Superior temporal gyrus (tissue), 1 donor: ENCODE measurements around the gene ZNF224.
"Not testable (repeated sequence)": the region's sequence is repeated elsewhere in the genome, so short reads cannot be mapped to it uniquely, and the experiment has no call there.

Experiments
- DNase-seq: peaks from one replicate; pipeline ENCODE4 v3.0.0-alpha.2; 2016; ENCODE audit errors: extremely low spot score

ZNF224 gene

DNA sequence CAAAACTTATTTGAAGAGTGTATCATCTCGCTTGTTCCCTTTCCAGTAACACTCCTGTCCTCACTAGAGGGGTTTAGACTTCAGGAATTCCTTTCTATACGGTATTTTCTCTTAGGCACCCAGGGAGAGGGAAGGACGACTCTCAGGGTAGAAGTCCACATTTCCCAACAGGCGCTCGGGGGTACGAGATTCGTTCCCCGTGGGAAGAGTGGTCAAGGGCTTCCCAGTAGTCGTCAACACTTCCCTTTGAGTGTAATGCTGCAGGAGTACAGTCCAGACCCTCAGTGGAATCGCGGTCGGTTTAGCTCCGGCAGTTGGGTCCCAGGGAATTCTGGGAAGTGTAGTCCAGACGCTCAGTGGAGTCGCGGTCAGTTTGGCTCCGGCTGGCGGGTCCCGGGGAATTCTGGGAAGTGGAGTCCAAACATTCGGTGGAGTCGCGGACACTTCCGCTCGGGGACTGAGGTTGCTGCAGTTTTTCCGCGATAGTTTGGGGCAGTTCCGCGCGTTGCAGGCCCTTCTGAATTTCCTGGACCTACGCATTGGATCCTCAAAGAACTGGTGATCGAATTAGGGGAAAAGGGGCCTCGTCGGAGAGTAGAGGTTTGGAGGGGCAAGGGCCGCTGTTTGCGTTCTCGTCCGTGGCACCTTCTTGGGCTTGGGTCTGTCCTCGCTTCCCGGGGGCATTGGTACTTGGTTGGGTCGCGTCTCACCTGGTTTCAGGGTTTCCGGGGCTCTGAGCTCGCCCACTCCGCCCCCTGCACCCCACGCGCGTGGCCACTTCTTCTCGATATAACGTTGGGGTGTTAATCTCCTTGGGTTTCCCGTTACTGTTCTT lies at the start of gene ZNF224:
Gene ZNF224, plus strand, starts transcription at position 431 of the 835 bp plus-strand sequence. CDS start 3,513 bp downstream, outside the sequence.
- DNase-seq = peak; percentile 98

GRCh38 chr19:44050740-44051649 lies 43.2 kb upstream of the ZNF224 start:
- no peak for DNase-seq

- DNase-seq = peak; percentile 100
Measured at GRCh38 chr19:44051650-44052402, 42.3 kb upstream of the ZNF224 start, which contains the start of gene ZNF223. Gene ZNF223, plus strand, starts transcription at chr19:44052036. Its CDS starts 3,141 bp downstream, at chr19:44055177.

GRCh38 chr19:44055870-44056269 lies 38.3 kb upstream of the ZNF224 start:
- no peak for DNase-seq

DNA sequence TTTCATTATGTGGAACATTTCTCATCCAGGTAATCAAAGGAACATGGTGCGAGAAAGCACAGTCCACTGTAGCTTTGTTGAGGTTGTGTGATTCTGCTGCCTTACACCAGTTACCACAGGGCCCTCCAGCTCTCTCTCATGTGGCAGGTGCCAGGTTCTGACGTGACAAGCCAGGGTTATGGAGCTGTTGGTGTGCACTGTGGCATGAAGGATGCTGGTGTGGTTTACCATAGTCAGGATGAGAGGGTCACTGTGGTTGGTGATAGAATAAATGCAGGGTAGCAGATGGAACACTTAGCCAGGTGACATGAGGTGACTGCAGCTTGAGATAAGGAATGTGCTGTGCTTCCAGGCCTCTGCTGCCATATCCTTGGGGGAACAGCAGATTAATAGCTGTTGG lies 34.9 kb upstream of the ZNF224 start:
- DNase-seq = no peak

DNA sequence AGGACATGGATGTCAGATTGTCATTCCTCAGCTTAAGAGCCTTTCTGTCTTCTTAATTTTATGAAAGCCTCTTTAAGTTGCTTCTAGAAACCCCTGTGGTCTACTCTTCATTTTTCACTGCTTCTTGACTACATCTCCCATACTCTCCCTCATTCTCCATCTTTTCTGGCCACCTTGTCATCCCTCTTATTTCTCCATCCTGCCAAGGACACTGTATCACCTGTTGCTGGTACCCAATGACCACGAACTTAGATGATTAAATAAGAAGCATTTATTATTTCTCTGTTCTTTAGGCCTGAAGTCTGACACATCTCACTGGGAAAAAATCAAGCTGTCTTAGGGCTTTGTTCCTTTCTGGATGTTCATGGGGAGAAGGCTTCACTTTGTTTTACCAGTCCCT lies 33.1 kb upstream of the ZNF224 start:
- DNase-seq = no peak

DNA sequence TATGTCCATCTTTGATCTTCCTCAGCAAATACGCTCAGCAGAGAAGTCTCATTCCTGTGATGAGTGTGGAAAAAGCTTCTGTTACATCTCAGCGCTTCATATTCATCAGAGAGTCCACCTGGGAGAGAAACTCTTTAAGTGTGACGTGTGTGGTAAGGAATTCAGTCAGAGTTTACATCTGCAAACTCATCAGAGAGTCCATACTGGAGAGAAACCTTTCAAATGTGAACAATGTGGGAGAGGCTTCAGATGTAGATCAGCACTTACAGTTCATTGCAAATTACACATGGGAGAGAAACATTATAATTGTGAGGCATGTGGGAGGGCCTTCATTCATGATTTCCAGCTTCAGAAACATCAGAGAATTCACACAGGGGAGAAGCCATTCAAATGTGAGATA lies 27.9 kb upstream of the ZNF224 start:
- DNase-seq = no peak

GRCh38 chr19:44069415-44069814 lies 24.7 kb upstream of the ZNF224 start:
- no peak for DNase-seq

DNA sequence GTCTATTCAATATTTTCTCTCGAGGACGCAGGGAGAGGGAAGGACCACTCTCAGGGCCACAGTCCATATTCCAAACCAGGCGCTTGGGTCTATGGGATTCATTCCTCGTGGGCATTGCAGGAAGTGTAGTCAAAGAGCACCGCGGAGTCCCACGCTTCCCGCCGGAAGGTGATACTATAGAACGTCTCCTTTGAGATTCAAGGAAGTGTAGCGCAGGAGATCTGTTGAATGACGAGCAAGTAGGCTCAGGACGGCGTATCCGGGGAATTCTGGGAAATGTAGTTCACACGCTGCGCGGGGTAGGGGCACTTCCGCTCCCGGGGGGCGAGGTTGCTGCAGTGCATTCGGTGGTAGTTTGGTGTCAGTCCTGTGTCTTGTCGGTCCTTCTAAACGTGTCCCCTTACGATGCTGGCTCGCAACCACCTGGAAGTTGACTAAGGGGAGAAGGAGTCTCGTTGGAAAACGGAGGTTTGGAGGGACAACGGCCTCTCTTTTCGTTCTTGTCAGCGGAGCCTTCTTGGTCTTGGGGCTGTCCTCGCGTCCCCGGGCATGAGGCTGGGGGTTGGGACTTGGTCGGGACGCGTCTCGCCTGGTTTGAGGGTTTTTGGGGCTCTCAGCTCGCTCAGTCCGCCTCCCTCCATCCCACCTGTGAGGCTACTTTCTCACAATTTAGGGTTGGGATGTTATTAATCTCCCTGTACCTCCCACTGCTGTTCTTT lies 22.2 kb upstream of the ZNF224 start, which contains the start of gene ZNF284:
Gene ZNF284, plus strand, starts transcription at position 336 of the 719 bp plus-strand sequence. CDS start 4,231 bp downstream, outside the sequence.
- DNase-seq = peak; percentile 98

GRCh38 chr19:44072543-44073401 lies 21.4 kb upstream of the ZNF224 start:
- DNase-seq = peak; percentile 6

GRCh38 chr19:44076325-44076724 lies 17.8 kb upstream of the ZNF224 start:
- DNase-seq = no peak

DNA sequence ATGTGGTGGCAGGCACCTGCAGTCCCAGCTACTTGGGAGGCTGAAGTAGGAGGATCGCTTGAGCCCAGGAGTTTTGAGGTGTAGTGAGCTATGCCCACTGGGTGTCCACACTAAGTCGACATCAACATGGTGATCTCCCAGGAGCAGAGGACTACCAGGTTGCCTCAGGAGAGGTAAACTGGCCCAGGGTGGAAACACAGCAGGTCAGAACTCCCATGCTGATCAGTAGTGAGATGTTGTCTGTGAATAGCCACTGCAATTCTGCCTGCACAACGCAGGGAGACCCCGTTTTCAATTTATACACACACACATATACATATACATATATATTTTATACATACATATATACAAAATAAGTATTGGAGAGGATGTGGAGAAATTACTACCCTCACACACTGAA lies 2.1 kb upstream of the ZNF224 start:
- no peak for DNase-seq

- DNase-seq = no peak
Measured at GRCh38 chr19:44107751-44108150, 13.6 kb downstream of the ZNF224 start.

GRCh38 chr19:44109458-44109857 lies 15.3 kb downstream of the ZNF224 start:
- DNase-seq = no peak

DNA sequence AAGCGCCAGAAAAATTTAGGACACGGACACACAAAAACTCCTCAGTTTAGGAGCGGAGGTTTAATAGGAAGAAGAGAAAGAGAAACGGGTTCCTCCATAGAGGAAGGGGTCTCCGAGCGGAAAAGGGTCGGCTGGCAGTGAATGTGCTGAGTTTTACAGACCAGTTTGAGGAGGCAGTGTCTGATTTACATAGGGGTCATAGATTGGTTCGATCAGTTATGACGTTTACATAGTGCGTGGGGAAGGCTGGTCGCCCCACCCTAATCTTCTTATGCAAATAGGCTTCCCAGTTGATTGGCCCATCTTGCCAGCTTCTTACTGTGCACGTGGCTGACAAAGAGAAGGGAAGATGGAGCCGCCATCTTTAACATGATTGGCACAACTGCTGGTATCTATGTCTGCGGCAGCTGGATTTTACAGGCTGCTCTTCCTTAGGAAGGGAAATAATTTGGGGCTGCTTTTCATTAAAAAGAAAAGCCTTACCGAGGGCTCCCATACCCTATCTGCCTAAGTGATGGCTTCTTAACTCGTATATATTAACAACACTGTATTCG lies 17.8 kb downstream of the ZNF224 start:
- DNase-seq = no peak

GRCh38 chr19:44112802-44113137 lies 18.6 kb downstream of the ZNF224 start:
- no peak for DNase-seq

- DNase-seq = peak; percentile 100
Measured at GRCh38 chr19:44113138-44113783, 19.1 kb downstream of the ZNF224 start, which contains the start of gene ZNF225. Gene ZNF225, plus strand, starts transcription at chr19:44113399. Its CDS starts 2,429 bp downstream, at chr19:44115828.

DNA sequence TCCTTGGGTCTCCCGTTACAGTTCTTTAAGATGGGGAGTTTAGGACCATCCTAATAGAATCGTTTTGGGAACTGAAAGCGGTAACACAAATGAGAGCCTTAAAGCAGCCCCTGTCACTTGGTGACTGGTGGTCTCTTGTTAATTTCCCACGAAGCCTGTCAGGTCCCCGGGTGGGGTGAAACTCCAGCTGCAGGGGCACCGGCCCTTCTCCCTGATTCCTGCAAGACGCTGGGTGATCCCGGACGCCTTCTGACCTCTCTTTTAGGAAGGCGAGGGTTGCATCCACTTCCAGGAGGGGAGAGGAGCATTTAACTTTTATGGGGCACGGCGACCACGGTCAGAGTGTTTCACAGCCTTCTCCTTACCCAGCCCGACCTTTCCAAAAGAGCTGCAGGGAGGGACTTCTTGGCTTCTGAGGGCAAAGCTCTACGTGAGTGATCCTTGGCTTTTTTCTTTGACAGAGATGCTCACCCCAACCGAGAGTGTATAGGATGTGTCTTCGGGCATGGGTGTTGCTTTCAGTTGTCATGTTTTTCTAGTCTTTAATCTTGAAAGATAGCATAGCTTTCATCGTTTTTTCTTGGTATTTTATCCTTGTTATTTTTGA lies 19.7 kb downstream of the ZNF224 start:
- DNase-seq = no peak

DNA sequence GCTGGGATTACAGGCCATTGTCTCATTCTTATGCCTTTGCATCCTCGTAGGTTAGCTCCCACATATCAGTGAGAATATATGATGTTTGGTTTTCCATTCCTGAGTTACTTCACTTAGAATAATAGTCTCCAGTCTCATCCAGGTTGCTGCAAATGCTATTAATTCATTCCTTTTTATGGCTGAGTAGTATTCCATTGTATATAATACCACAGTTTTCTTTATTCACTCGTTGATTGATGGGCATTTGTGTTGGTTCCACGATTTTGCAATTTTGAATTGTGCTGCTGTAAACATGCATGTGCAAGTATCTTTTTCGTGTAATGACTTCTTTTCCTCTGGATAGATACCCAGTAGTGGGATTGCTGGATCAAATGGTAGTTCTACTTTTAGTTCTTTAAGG lies 27.0 kb downstream of the ZNF224 start:
- not testable (repeated sequence) for DNase-seq
